ENCODE measurements around the gene AP3D1.
A peak's percentile ranks its signal among the peaks of the same experiment; 100 is the strongest.

The AP3D1 gene

GRCh38 chr19:2060884-2061494 lies 90.4 kb downstream of the AP3D1 start:
- H3K27me3 Mint-ChIP-seq = no peaks in the 10 kb centered on the region
- H3K9me3 Mint-ChIP-seq = no peaks in the 10 kb centered on the region
- peak overlapping the region; percentile 81 for H3K4me3 Mint-ChIP-seq
- H3K4me1 Mint-ChIP-seq (ENCODE audit: low read depth) = peaks cover 61% of the 10 kb centered on the region
- intact Hi-C loops (cut with micrococcal nuclease) = loop anchor here (1.0 kb wide), 1 partner anchor 10 kb away; the partner anchor contains the start of gene MKNK2
- H3K27ac Mint-ChIP-seq = peak overlapping the region; percentile 91
- H3K36me3 Mint-ChIP-seq (ENCODE audit: low read depth) = peaks cover 6% of the 10 kb centered on the region

- no peaks in the 10 kb centered on the region for H3K27me3 Mint-ChIP-seq
- H3K9me3 Mint-ChIP-seq = no peaks in the 10 kb centered on the region
- H3K4me3 Mint-ChIP-seq = peak overlapping the region; percentile 77
- peak overlapping the region; percentile 91 for H3K27ac Mint-ChIP-seq
- H3K36me3 Mint-ChIP-seq (ENCODE audit: low read depth) = peaks cover 6% of the 10 kb centered on the region
- H3K4me1 Mint-ChIP-seq (ENCODE audit: low read depth) = peaks cover 67% of the 10 kb centered on the region
- intact Hi-C loops (cut with micrococcal nuclease) = no loop called here
Measured at GRCh38 chr19:2059422-2060201, 91.8 kb downstream of the AP3D1 start.

- H3K36me3 Mint-ChIP-seq (ENCODE audit: low read depth) = peaks cover 6% of the 10 kb centered on the region
- no peaks in the 10 kb centered on the region for H3K27me3 Mint-ChIP-seq
- H3K4me1 Mint-ChIP-seq (ENCODE audit: low read depth) = peaks cover 64% of the 10 kb centered on the region
- H3K9me3 Mint-ChIP-seq = no peaks in the 10 kb centered on the region
- intact Hi-C loops (cut with micrococcal nuclease) = no loop called here
- no peak overlapping the region for H3K4me3 Mint-ChIP-seq
- H3K27ac Mint-ChIP-seq = peak overlapping the region; percentile 65
Measured at GRCh38 chr19:2058570-2059421, 92.6 kb downstream of the AP3D1 start.

- Mint-ChIP-seq H3K9me3 (no peaks in the 10 kb centered on the region), H3K36me3 (ENCODE audit: low read depth) (peaks cover 6% of the 10 kb centered on the region), H3K27me3 (no peaks in the 10 kb centered on the region), H3K27ac (peak overlapping the region; percentile 65), H3K4me3 (no peak overlapping the region), H3K4me1 (ENCODE audit: low read depth) (peaks cover 63% of the 10 kb centered on the region)
- intact Hi-C loops (cut with micrococcal nuclease) = no loop called here
Measured at GRCh38 chr19:2057484-2058469, 93.6 kb downstream of the AP3D1 start.

GRCh38 chr19:2056837-2057192 lies 94.6 kb downstream of the AP3D1 start:
- H3K9me3 Mint-ChIP-seq = no peaks in the 10 kb centered on the region
- H3K27ac Mint-ChIP-seq = no peak overlapping the region

GRCh38 chr19:2055931-2056836 lies 95.2 kb downstream of the AP3D1 start:
- peaks cover 63% of the 10 kb centered on the region for H3K4me1 Mint-ChIP-seq (ENCODE audit: low read depth)
- intact Hi-C loops (cut with micrococcal nuclease) = no loop called here
- peak overlapping the region; percentile 60 for H3K27ac Mint-ChIP-seq
- peak overlapping the region; percentile 20 for H3K4me3 Mint-ChIP-seq
- H3K36me3 Mint-ChIP-seq (ENCODE audit: low read depth) = peaks cover 6% of the 10 kb centered on the region
- no peaks in the 10 kb centered on the region for H3K9me3 Mint-ChIP-seq
- no peaks in the 10 kb centered on the region for H3K27me3 Mint-ChIP-seq

More at GRCh38 chr19:2056837-2057192, 94.6 kb downstream of the AP3D1 start:
- H3K27me3 Mint-ChIP-seq = no peaks in the 10 kb centered on the region
- no peak overlapping the region for H3K4me3 Mint-ChIP-seq
- intact Hi-C loops (cut with micrococcal nuclease) = no loop called here
- peaks cover 59% of the 10 kb centered on the region for H3K4me1 Mint-ChIP-seq (ENCODE audit: low read depth)
- H3K36me3 Mint-ChIP-seq (ENCODE audit: low read depth) = peaks cover 6% of the 10 kb centered on the region

GRCh38 chr19:2054763-2055162 lies 96.6 kb downstream of the AP3D1 start:
- peak overlapping the region; percentile 2 for H3K27ac Mint-ChIP-seq
- no peaks in the 10 kb centered on the region for H3K9me3 Mint-ChIP-seq
- no peak overlapping the region for H3K4me3 Mint-ChIP-seq
- no peaks in the 10 kb centered on the region for H3K27me3 Mint-ChIP-seq
- intact Hi-C loops (cut with micrococcal nuclease) = loop anchor here (5.0 kb wide), 1 partner anchor 37 kb away; the partner anchor contains the start of gene BTBD2
- H3K36me3 Mint-ChIP-seq (ENCODE audit: low read depth) = peaks cover 6% of the 10 kb centered on the region
- peaks cover 54% of the 10 kb centered on the region for H3K4me1 Mint-ChIP-seq (ENCODE audit: low read depth)

GRCh38 chr19:2053601-2054389 lies 97.6 kb downstream of the AP3D1 start:
- no peaks in the 10 kb centered on the region for H3K27me3 Mint-ChIP-seq
- H3K36me3 Mint-ChIP-seq (ENCODE audit: low read depth) = peaks cover 15% of the 10 kb centered on the region
- no peak overlapping the region for H3K27ac Mint-ChIP-seq
- intact Hi-C loops (cut with micrococcal nuclease) = loop anchor here (5.0 kb wide), 1 partner anchor 36 kb away; the partner anchor contains the start of gene BTBD2
- peaks cover 58% of the 10 kb centered on the region for H3K4me1 Mint-ChIP-seq (ENCODE audit: low read depth)
- H3K4me3 Mint-ChIP-seq = no peak overlapping the region
- H3K9me3 Mint-ChIP-seq = no peaks in the 10 kb centered on the region

GRCh38 chr19:2051773-2052704 lies 99.3 kb downstream of the AP3D1 start:
- Mint-ChIP-seq H3K4me1 (ENCODE audit: low read depth) (peaks cover 61% of the 10 kb centered on the region), H3K27me3 (no peaks in the 10 kb centered on the region), H3K4me3 (peak overlapping the region; percentile 75), H3K9me3 (no peaks in the 10 kb centered on the region), H3K27ac (peak overlapping the region; percentile 90), H3K36me3 (ENCODE audit: low read depth) (peaks cover 33% of the 10 kb centered on the region)
- intact Hi-C loops (cut with micrococcal nuclease) = loop anchor here (1.0 to 5.0 kb wide), 2 partner anchors 9 to 35 kb away; partner anchors contain the start of gene BTBD2

GRCh38 chr19:2050991-2051772 lies 100.2 kb downstream of the AP3D1 start, which contains the start of gene MKNK2:
Gene MKNK2, minus strand, starts transcription at chr19:2051244. Its CDS starts 393 bp downstream, at chr19:2050851.
- H3K4me1 Mint-ChIP-seq (ENCODE audit: low read depth) = peaks cover 59% of the 10 kb centered on the region
- H3K36me3 Mint-ChIP-seq (ENCODE audit: low read depth) = peaks cover 42% of the 10 kb centered on the region
- H3K9me3 Mint-ChIP-seq = no peaks in the 10 kb centered on the region
- H3K4me3 Mint-ChIP-seq = peak within 1 kb of the TSS; percentile 81
- no peaks in the 10 kb centered on the region for H3K27me3 Mint-ChIP-seq
- intact Hi-C loops (cut with micrococcal nuclease) = loop anchor here (1.0 to 5.0 kb wide), 2 partner anchors 10 to 34 kb away; partner anchors contain the start of gene BTBD2
- peak within 1 kb of the TSS; percentile 90 for H3K27ac Mint-ChIP-seq

All from dendritic cell treated with granulocyte-macrophage colony-stimulating factor and Interleukin-4, amounts not matched to agents 40 ng/mL and 50 ng/mL, for 4 days (primary cell).